Tibial nerve (tissue), 3 donors: Measurements from ENCODE around the gene ROBO4.

ENCODE experiments used
- POLR2A ChIP-seq, 2 donors: fragments of 450-650 bp; IDR thresholded peaks; one replicate each; pipeline ENCODE4 v1.6.1; 2017; ENCODE audit warnings: antibody characterized with exemption in 2 of 2, mild to moderate bottlenecking in 2 of 2, moderate library complexity in 2 of 2
- TF ChIP-seq, protein P1 (sequence below), 5 experiments: fragments of 200-600 bp in 3 of 5; fragments of 450-650 bp in 2 of 5; sonication (generic) in 3 of 5; IDR thresholded peaks; one replicate each; pipeline ENCODE4 v1.5.1; 2016 to 2019; ENCODE audit warnings: antibody characterized with exemption in 5 of 5, mild to moderate bottlenecking in 3 of 5, moderate library complexity in 2 of 5

DNA sequence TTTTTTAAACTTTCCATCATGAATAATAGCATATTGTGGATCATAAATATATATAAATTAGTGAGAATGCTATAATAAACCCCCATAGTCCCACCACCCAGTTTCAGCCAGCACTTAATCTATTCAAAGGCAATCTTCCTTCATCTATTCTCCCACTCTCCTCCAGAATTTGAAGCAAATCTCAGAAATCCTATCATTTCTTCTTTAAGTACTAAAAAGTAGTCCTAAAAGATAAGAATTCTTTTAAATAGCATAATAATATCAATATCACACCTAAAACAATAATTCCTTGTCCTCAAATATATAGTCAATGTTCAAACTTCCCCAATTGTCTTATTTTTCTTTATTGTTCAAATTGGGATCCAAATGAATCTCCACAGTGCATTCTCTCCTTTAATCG, 57.0 kb downstream of the ROBO4 start:
- TF ChIP-seq, protein P1, sequence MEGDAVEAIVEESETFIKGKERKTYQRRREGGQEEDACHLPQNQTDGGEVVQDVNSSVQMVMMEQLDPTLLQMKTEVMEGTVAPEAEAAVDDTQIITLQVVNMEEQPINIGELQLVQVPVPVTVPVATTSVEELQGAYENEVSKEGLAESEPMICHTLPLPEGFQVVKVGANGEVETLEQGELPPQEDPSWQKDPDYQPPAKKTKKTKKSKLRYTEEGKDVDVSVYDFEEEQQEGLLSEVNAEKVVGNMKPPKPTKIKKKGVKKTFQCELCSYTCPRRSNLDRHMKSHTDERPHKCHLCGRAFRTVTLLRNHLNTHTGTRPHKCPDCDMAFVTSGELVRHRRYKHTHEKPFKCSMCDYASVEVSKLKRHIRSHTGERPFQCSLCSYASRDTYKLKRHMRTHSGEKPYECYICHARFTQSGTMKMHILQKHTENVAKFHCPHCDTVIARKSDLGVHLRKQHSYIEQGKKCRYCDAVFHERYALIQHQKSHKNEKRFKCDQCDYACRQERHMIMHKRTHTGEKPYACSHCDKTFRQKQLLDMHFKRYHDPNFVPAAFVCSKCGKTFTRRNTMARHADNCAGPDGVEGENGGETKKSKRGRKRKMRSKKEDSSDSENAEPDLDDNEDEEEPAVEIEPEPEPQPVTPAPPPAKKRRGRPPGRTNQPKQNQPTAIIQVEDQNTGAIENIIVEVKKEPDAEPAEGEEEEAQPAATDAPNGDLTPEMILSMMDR (IDR thresholded peaks at IDR 0.05), result no peak
- TF ChIP-seq POLR2A (IDR thresholded peaks at IDR 0.05), result no peak
